GM19328 (cell line): ENCODE data around the gene AHCTF1.
"Not testable (repeated sequence)": the region's sequence is repeated elsewhere in the genome, so short reads cannot be mapped to it uniquely, and the experiment has no call there.

ENCODE experiments used
- ATAC-seq: cut with Tn5 transposase; IDR thresholded peaks from one replicate; pipeline ENCODE4 v1.9.1; 2021; ENCODE audit warnings: mild to moderate bottlenecking, moderate library complexity; ENCODE audit not compliant: unreplicated experiment

The AHCTF1 gene

DNA sequence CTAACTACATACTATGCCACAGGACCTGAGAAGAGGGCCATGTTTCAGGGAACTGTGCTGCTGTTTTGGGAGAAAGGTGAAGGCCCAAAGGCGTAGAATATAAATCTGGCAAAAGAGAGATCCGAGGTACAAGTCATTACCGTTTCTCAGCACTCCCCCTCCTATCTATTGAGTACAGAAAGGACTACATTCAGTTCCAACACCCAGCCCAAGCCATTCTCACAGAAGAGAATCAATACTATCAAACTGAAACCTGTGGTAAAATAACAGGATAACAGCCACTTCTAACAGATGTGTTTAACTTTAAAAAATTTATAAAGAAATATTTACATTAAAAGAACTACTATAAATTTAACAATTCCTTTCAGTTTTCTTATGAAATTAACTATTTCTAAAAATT, 7.8 kb downstream of the AHCTF1 start:
- no peak for ATAC-seq

DNA sequence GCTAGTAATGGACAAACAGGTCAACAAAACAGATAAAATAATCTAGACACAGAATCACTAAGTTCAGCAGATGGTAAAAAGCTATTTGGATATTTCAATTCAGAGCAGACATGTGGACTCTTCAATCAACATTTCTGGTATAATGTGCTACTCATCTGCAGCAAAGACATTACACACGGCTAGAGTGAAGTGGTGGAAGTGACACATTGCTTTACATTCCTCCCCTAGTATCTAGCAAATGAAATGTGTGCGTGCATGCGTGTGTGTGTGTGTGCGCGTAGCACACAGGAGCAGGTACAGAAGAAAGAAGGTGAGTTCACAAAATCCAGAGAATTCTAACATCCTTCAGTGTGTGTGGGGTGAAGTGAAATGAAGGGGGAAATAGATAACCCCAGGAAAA, 8.3 kb downstream of the AHCTF1 start:
- no peak for ATAC-seq

DNA sequence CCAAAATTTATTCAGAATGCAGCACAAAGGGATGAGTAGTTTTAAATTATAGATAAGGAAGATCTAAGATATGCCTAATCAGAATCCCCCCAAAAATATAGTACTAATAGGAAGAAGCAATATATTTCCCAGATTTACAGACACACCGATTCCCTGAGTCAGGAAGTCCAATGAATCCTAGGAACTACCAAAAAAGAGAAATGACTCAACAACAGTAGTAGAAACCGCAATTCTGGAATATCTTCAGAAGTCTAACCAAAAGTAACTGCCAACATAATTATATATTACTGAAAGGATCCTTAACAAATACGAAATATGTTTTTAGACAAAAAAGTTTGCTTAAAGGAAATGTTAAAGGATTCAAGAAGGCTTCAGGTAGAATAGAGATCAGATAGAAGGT, 10.3 kb downstream of the AHCTF1 start:
- ATAC-seq = no peak

DNA sequence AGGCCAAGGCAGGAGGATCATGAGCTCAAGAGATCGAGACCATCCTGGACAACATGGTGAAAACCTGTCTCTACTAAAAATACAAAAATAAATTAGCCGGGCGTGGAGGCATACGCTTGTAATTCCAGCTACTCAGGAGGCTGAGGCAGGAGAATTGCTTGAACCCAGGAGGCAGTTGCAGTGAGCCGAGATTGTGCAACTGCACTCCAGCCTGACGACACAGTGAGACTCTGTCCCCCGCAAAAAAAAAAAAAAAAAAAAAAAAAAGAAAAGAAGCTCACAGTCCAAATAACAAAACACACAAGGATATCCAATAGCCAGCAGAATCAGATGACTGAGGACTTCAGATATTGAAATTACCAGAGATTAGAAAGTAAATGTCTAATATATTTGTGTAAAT, 11.8 kb downstream of the AHCTF1 start:
- no peak for ATAC-seq

DNA sequence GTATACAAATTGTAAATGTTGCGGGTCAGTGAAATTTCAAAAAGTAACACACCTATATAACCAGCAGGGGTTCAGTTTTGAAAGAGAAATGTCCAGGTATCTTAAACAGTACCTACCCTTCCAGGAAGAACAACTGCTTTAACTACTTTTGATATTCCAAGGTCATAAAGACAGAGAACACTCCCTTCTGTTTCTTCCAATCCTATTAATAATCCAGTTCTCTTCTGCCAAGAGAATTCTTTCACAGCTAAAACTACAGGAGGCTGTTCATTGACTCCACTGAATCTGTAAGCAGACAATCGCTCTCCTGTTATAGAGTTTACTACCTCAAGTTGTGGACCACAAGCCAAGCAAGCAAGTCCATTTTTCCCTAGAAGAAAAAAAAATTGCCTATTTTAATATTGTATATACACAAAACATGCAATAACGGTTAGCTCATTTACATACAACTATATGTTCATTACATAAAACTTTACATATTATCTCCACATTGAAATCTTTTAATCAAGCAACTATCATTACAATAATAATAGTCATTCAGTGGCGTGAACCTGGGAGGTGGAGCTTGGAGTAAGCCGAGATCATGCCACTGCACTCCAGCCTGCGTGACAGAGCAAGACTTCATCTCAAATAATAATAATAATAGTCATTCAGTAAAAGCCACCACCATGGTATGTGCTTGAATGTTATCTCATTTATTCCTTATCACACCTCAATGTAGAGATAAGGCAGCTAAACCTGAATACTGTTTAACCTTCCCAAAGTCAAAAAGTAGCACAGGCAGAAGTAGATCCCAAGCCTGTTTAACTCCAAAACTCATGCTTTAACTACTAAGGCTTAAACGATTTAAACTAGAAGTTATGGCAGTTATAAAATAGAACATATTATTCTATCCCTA, 15.5 kb downstream of the AHCTF1 start:
- ATAC-seq = not testable (repeated sequence)

DNA sequence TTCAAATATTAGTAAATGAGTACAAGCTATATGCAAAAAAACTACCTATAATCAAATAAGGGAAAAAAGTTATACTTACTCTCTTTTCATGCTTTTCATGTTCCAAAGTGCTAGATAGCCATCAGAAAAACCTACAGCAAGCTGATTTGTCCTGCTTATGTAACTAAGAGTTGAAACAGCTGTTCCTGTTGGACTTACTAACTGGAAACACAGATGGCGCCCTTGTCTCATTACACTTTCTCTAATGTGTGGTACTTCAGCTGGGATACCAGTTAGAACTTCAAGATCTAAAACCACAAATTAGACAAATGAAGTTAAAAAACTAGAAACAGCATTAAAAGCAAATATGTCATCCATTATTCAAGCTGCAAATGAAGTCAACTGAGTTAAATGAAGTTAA, 24.3 kb downstream of the AHCTF1 start:
- no peak for ATAC-seq

DNA sequence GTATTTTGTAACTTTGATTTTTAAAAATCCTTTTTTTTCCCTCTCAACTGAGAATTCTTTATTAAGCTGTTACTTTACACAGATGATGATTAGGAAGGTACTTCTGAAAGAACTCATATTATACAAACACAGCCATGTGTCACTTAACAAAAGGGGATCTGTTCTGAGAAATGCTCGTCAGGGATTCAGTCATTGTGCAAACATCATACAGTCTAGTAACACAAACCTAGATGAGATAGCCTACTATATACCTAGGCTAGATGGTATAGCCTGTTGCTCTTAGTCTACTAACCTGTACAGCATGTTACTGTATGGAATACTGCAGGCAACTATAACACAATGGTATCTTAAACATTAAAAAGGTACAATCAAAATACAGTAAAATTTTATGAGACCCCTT, 24.9 kb downstream of the AHCTF1 start:
- no peak for ATAC-seq

DNA sequence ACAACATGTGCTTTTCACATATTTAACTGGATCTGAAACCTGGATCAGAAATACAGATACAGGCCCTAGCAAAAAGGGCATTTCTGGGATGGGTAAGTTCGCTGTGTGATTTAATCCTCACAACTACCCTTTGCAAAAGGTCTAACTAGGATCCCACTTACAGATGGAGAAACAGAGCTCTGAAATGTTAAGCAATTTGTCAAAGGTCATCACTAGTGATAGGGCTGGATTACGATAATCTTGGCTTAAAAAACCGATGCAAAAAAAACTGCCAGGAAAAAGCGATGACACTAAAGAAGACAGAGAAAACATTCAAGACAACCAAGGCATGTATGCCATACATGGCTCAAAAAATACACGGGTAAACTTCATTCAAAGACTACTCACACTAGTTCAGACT, 29.9 kb downstream of the AHCTF1 start:
- ATAC-seq = no peak

DNA sequence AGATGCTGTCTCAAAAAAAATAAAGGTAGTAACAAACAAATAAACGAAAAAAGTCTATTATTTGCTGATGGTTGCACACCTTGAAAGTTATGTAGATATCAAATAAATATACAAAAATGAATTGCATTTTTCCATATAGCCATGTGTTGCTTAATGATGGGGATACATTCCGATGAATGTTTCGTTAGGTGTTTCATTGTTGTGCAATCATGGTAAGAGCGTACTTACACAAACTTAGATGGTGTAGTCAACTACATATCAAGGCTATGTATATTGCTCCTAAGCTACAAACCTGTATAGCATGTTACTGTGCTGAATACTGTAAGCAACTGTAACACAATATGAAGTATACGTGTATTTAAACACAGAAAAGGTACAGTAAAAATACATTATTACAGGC, 34.4 kb downstream of the AHCTF1 start:
- ATAC-seq = no peak

DNA sequence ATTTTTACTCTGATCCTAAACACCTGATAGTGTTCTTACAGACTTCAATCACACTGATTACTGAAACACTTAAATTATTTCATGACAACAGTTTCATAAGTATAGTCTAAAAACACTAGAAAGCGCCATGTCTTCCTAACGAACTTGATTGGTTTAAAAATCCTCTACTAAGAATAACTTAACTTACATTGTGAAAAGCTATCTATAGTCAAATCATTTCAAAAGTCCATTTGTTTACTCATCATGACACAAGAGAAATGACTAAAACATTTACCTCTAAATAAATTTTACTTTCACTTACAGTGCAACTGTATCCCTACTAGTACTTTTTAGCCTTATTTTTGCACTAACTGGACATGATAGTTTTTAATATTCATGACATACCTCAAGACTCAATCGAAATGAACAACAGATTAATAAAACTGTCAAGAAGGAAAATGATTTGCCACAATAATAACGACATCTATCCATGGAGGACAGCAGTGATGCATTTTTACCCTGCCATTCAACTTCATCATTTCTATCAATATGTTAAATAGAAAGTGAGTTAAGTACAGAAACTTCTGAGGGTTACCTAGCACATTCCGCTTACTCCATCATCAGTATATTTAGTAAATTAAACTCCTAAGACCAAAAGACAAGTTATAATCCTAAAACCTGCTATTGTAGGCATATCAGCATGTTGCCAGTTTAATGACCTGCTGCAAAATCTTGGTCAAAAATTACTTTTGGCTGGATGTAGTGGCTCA, 38.4 kb downstream of the AHCTF1 start:
- ATAC-seq = no peak

DNA sequence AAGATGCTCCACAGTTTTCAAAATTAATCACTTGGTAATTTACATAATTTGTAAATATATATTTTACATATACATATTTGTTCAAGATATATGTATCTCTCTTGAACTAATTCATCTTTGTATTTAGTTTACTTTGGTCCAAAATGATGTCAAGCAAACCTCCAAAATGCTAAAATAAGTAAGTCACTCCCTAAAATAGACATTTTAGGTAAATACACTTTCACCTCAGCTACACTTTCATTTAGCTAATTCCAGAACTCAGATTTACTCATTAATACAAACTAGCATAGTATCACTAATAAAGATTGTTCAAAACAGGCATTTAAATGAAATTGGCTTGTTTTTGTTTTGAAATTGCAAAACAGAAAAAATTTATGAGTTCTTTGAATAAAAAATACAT, 40.6 kb downstream of the AHCTF1 start:
- no peak for ATAC-seq

DNA sequence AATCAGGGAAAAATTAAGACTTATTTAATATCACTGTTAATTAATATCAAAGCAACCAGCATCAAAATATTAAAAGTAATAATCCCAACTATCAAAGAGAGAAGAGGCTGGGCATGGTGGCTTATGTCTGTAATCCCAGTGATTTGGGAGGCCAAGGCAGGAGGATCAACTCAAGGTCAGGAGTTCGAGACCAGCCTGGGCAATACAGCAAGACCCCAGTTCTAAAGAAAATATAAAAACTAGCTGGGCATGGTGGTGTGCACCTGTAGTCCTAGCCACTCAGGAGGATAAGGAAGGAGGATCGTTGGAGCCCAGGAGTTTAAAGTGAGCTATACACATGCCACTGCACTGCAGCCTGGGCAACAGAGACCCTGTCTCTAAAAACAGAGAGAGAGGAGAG, 43.2 kb downstream of the AHCTF1 start:
- no peak for ATAC-seq

DNA sequence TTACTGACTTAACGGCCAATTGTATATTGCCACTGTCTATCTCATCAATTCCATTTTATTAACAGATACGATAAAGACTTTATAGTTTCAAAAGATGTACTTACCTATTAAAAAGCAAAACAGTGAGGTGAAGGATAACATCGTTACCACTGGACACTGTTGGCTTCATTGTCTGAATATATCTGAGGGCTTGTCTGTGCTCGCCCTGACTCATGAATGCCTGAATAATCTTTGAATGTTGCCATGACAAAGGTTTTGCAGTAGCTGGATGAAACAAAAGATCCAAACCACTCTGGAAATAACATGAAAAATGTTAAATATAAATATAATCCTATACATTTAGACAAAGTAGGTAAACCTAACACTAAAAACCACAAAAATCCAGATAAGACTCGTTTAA, 46.4 kb downstream of the AHCTF1 start:
- ATAC-seq = not testable (repeated sequence)

DNA sequence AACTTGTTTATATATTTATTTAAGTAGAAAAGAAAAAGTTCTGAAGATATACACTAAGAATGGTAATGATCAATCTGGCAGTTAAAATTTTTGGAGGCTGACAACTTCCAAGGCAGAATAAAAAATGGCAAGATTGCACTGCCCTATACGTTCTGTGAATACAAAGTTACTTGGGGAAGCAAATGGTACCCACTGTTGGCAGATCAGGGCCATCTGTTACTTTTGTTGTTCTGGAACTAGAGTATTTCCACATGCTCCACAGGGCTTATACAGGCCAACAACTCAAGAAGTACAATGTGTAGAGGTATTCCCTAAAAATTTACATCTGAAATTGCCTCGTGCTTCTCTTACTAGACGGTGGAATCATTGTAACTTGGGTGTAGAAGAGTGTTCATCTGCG, 53.2 kb downstream of the AHCTF1 start:
- no peak for ATAC-seq

DNA sequence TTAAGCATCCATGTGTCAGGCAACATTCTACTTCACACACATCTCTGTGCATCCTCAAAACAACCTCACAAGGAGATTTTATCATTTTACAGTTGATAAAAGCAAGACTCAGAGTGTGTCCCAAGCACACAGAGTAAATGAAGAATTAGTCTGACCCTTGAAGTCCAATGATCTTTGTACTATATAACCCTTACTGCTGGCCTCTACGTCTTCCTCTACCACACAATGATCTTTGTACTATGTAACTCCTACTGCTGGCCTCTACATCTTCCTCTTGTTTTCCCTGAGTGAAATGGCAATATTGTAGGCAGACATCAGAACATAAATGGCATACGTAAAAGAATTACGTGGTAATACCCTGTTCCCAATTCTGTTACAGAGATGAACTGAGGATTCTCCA, 55.3 kb downstream of the AHCTF1 start:
- ATAC-seq = no peak

DNA sequence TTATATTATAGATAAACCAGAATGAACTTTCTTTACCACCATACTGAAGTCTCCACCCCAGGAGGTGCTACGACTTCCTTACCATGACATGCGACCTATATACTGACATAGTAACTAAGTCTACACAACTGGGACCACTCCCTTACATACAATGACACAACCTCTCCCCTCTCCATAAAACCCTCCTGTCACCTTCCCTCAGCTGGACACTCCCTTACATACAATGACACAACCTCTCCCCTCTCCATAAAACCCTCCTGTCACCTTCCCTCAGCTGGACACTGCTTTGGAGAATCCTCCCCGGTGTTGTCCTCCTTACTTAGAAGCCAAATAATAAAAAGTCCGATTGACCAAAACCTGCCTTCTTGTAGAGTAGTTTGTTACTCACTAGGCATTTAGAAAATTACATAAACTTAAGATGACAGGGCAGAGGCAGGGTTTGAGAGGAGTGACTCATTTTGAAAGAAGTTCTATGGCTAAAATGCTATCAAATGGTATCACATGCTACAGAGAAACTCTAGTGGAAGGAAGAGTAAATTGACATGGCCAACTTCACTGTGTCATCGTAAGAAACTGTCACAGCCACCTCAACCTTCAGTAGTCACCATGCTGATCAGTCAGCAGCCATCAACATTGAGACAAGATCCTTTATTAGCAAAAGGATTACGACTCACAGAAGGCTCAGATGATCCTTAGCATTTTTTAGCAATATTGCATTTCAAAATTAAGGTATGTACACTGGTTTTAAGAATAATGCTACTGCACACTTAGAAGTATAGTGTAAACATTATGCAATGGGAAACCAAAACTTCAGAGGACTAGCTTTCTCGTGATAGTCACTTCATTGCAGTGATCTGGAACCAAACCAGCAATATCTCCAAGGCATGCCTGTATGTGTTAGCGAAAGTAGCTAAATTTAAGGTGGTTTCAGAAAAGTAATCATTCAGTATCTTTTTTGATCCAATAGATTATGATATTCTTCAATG, 56.4 kb downstream of the AHCTF1 start:
- ATAC-seq = no peak

DNA sequence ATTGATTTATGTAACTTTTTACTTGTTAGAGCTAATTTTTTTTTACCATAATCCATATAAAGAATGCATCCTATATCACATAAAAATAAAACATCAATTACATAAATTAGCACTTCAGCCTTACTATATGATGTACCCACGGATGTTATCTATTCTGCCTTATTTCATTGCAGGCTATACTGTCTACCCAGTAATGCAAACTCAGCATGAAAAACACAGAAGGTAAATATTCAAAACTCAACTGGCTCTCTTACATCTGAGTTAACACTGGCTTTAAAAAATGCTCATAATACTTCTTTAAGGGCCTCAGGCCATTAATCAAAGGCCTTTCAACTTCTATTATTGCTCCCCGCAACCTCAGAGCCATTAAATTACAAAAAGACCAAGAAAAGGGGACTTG, 65.8 kb downstream of the AHCTF1 start:
- no peak for ATAC-seq

DNA sequence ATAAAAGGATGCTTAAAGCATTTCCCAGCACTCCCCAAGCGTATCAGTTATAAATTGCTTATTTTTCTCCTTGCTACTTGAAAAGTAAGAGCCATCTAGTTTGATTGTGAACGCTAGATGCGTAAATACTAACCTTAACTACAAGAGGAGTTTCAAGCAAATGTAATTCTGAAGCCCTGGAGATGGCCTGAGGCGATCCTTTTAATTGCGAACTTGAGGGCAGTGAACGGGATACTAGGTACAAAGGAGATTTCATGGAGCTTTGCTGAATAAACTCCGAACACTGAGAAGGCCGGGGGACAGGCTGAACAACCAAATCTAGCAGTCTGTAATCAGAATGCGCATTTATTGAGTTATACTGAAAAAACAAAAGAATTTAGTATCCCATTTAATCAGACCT, 68.0 kb downstream of the AHCTF1 start:
- ATAC-seq = not testable (repeated sequence)

DNA sequence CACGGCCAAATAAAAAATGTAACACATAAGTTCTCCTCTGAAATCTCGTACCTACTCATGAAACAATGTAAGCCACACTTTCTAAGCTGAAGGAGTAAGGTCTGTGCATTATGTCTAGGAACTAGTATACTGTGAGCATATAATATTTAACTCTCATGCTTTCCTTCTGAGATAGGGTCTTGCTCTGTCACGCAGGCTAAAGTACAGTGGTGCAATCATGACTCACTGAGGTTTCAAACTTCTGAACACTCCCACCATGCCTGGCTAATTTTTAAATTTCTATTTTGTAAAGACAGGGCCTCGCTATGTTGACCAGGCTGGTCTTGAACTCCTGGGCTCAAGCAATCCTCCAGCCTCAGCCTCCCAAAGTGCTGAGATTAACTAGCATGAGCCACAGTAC, 71.3 kb downstream of the AHCTF1 start:
- ATAC-seq = no peak

DNA sequence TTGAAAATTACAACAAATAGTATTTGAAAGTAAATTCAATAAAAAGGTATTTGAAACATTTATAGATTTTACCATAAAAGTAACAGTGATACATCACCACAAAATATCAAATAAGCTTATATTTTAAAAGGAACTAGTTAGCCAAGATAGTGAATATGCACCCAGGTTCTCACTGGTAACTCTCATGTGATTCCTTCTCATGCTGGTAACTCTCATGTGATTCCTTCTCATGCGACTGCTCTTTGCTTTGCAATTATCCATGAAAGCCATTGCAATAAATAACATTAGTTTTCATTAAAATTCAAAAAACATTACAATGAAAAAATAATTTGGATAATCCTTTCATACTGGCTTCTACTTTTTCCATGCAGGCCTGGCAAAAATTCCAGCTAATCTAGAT, 75.4 kb downstream of the AHCTF1 start:
- no peak for ATAC-seq

DNA sequence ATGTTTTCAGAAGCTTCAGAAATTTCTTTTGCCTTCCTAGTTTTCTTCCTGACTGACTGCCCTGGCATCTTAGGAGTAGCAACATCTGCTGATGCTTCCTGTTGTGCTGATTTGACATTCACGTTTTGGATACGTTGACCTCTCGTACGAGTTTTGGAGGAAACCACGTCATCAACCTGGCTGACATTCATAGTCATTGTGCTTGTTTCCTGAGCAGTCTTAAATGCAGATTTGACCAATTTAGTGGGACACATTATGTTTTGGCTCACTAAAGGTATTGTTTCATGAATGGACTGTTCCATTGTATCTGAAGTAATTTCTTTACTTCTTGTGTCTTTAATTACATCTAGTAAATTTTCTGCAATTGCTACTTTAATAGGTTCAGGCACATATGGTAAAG, 81.1 kb downstream of the AHCTF1 start:
- not testable (repeated sequence) for ATAC-seq
